Ascending aorta (tissue), 2 donors: ENCODE data around the gene FADS6. TPM values are rescaled to one million over a fixed set of nuclear protein-coding genes. Genes with fewer than 3 reads are reported as not detected.
A peak's percentile ranks its signal among the peaks of the same experiment; 100 is the strongest.

Experiments used
- DNase-seq, 2 donors: peaks; one replicate each; pipeline ENCODE4 v3.0.0-alpha.2; 2019; ENCODE audit warnings: low spot score in 2 of 2
- H3K27ac ChIP-seq, 2 donors: fragments of 200-600 bp; sonication (generic); one replicate each; pipeline ENCODE4 v1.5.1; 2016 to 2017; ENCODE audit warnings: mild to moderate bottlenecking in 1 of 2
- H3K27me3 ChIP-seq: fragments of 200-600 bp; sonication (generic); one replicate; pipeline ENCODE4 v1.5.1; 2017
- H3K36me3 ChIP-seq, 2 donors: fragments of 200-600 bp; sonication (generic); one replicate each; pipeline ENCODE4 v1.5.1; 2016
- H3K4me1 ChIP-seq, 2 donors: fragments of 200-600 bp; sonication (generic); one replicate each; pipeline ENCODE4 v1.5.1; 2016 to 2017; ENCODE audit warnings: mild to moderate bottlenecking in 1 of 2
- H3K4me3 ChIP-seq, 2 donors: fragments of 200-600 bp; sonication (generic); one replicate each; pipeline ENCODE4 v1.5.1; 2016 to 2017; ENCODE audit warnings: mild to moderate bottlenecking in 1 of 2
- H3K9me3 ChIP-seq, 2 donors: fragments of 200-600 bp; sonication (generic); one replicate each; pipeline ENCODE4 v1.5.1; 2016
- CTCF ChIP-seq, 3 experiments: fragments of 200-600 bp in 2 of 3; fragments of 450-650 bp in 1 of 3; sonication (generic) in 2 of 3; IDR thresholded peaks; one replicate each; pipeline ENCODE4 v1.5.1; 2016 to 2019; ENCODE audit warnings: antibody characterized with exemption in 3 of 3, mild to moderate bottlenecking in 1 of 3, moderate library complexity in 1 of 3
- intact Hi-C: fragments of 100-400 bp; cut with DNase I; formaldehyde crosslinking; loops from one replicate; pipeline ENCODE4 v1.15.1; 2023
- total RNA-seq: library from RNA; depleted of rRNA; stranded (reverse); fragments of >200 nt; gene quantifications from one replicate; pipeline ENCODE4 v1.1.0, GENCODE V29; 2016

FADS6 gene
- total RNA-seq, 1 donor from 2014 or later = not detected

- no peak for DNase-seq
- H3K27ac ChIP-seq = peak overlapping the region; percentile 89 to 95
- no peaks in the 10 kb centered on the region for H3K27me3 ChIP-seq
- intact Hi-C loops = loop anchor here (1.0 to 10.0 kb wide), 6 partner anchors 98 to 1779 kb away; partner anchors contain the start of genes GPRC5C, NAT9, SLC39A11 and TTYH2
- H3K9me3 ChIP-seq = no peaks in the 10 kb centered on the region
- H3K4me3 ChIP-seq = peak overlapping the region; percentile 69 to 85
- H3K4me1 ChIP-seq = peaks cover 6 to 16% of the 10 kb centered on the region in 2 donors
- no peak for TF ChIP-seq CTCF (IDR thresholded peaks at IDR 0.05)
- no peaks in the 10 kb centered on the region for H3K36me3 ChIP-seq
Observed at GRCh38 chr17:74873874-74874614, 19.4 kb downstream of the FADS6 start.

- Histone ChIP-seq H3K36me3 (no peaks in the 10 kb centered on the region), H3K4me1 (peaks cover 6 to 16% of the 10 kb centered on the region in 2 donors), H3K4me3 (peak overlapping the region; percentile 79 to 85), H3K27me3 (no peaks in the 10 kb centered on the region), H3K9me3 (no peaks in the 10 kb centered on the region), H3K27ac (peak overlapping the region; percentile 89 to 95)
- DNase-seq = peak; percentile 99 to 100
- intact Hi-C loops = loop anchor here (1.0 to 10.0 kb wide), 6 partner anchors 97 to 1778 kb away; partner anchors contain the start of genes GPRC5C, NAT9, SLC39A11 and TTYH2
- TF ChIP-seq CTCF (IDR thresholded peaks at IDR 0.05) = no peak
Observed at GRCh38 chr17:74873037-74873873, 20.2 kb downstream of the FADS6 start.

DNA sequence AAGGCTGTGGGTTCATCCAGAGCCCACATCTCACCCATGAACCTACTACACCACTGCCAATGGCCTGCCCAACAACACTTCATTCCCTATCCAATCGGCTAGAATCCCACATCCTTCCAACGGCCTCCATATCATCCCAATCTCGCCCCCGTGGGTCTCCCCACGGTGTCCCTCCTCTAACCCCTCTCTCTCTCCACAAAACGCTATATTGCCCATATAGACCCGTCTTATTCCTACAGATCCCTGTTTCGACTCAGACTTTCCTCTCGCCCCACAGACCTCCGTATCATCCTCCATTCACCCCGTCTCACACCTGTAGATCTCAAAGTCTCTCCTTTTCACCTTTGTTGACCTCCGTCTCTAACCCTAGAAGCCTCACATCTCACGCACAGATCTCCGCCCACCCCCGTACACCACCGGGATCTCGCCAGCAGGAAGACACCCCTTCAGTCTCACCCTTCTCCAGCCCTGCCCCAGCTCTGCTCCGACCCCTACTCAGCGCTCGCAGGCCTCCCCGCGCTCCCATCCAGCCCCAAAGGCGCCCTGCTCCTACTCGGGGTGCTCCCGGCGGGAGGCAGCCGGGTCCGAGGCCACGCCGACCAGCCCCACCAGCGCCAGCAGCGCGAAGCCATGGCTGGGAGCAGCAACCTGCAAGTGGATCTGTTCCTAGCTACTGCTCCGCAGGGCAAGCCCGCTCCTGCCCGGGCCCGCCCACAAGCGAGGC is 21.0 kb downstream of the FADS6 start, which contains the start of gene FDXR:
FDXR (minus strand) TSS at position 682 of the 724 bp plus-strand sequence; CDS start at position 632, 50 bp downstream.
- peak within 1 kb of the TSS; percentile 79 to 85 for H3K4me3 ChIP-seq
- intact Hi-C loops = loop anchor here (1.0 to 10.0 kb wide), 6 partner anchors 96 to 1778 kb away; partner anchors contain the start of genes GPRC5C, NAT9, SLC39A11 and TTYH2

GRCh38 chr17:74871356-74872076 is 21.9 kb downstream of the FADS6 start:
- no peak for DNase-seq
- H3K27ac ChIP-seq = no peak overlapping the region
- H3K4me1 ChIP-seq = peaks cover 6 to 16% of the 10 kb centered on the region in 2 donors
- no peak for TF ChIP-seq CTCF (IDR thresholded peaks at IDR 0.05)
- peak overlapping the region; percentile 79 to 85 for H3K4me3 ChIP-seq
- intact Hi-C loops = loop anchor here (2.0 to 10.0 kb wide), 5 partner anchors 103 to 1777 kb away; partner anchors contain the start of genes GPRC5C, SLC39A11 and TTYH2
- no peaks in the 10 kb centered on the region for H3K36me3 ChIP-seq
- H3K27me3 ChIP-seq = no peaks in the 10 kb centered on the region
- H3K9me3 ChIP-seq = no peaks in the 10 kb centered on the region

More for the DNA sequence above, 21.0 kb downstream of the FADS6 start, which contains the start of gene FDXR:
- TF ChIP-seq CTCF (IDR thresholded peaks at IDR 0.05) = no peak
- no peak for DNase-seq
- Histone ChIP-seq H3K9me3 (no peaks in the 10 kb centered on the region), H3K36me3 (no peaks in the 10 kb centered on the region), H3K27ac (peak within 1 kb of the TSS; percentile 89 to 95), H3K4me1 (peaks cover 6 to 16% of the 10 kb centered on the region in 2 donors), H3K27me3 (no peaks in the 10 kb centered on the region)
